SKM-1 treated with dmso at 0.1 percent for 144 hours (cell line): ENCODE results near the gene DNAH2.

Source experiments
- DNase-seq: peaks from one replicate; lab custom pipeline; 2025; ENCODE audit not compliant: unreplicated experiment; lab: John Stamatoyannopoulos, UW

DNAH2 gene

GRCh38 chr17:7817643-7817964 is 100.1 kb downstream of the DNAH2 start:
- DNase-seq: no peak

DNA sequence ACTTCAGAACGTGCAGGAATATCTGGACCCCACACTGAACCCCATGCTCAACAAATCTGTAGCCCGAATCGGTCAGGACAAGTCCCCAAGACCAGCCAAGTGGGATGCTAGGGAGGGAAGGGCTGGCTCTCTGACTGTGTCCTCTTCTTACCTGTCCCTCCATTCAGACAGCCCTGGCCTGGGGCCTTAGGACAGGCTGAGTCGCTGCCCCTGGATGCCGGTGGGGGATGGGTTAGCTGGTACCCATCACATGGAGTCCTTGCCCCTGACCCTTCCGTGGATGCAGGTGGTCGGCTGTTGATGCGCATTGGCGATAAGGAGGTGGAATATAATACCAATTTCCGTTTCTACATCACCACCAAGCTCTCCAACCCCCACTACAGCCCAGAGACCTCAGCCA is 100.5 kb downstream of the DNAH2 start:
- DNase-seq: no peak

DNA sequence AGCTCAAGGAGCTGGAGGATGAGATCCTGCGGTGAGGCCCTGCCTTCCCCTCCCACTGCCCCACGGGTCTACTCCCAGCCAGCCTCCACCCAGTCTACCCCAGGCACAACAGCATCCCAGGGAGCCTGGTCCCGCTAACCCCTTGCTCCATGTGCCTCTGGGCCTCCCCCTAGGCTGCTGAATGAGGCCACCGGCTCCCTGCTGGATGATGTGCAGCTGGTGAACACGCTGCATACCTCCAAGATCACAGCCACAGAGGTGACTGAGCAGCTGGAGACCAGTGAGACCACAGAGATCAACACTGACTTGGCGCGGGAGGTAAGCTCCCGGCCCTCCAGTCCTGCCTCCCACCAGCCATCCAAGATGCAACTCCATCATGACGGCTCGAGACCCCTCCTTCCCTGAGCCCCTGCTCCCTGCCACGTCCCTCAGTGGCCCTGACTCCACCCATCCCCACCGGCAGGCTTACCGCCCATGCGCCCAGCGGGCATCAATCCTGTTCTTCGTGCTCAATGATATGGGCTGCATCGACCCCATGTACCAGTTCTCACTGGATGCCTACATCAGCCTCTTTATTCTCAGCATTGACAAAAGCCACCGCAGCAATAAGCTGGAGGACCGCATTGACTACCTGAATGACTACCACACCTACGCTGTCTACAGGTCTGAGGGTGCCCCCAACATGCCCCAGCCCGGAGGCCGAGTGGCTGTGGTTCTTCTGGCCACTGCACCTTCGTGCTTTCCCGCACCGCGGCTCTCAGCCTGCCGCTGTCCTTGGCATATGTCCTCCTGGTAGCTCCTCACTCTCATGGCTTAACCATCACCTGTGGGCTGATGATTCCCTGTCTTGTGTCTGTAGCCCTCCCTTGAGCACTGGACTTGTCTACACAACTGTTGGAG is 101.5 kb downstream of the DNAH2 start:
- DNase-seq: no peak

- no peak for DNase-seq
Measured at GRCh38 chr17:7820231-7820630, 102.7 kb downstream of the DNAH2 start.

GRCh38 chr17:7822126-7822525 is 104.6 kb downstream of the DNAH2 start:
- no peak for DNase-seq

DNA sequence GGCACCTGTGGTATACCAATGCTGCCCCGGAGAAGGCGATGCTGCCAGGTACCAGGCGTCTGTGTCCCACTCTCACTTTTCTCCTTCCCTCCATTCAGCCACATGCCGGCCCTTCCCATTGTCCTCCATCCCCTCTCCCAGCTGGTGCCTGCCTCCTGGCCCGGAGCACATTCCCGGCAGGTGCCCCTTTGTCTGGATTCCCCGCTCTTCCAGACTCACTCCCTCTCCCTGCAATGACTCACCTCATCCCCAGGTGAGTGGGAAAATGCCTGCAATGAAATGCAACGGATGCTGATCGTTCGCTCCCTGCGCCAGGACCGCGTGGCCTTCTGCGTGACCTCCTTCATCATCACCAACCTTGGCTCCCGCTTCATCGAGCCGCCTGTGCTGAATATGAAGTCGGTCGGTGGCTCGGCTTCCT is 106.0 kb downstream of the DNAH2 start:
- no peak for DNase-seq

- DNase-seq: no peak
Measured at GRCh38 chr17:7824021-7824924, 106.7 kb downstream of the DNAH2 start.

DNA sequence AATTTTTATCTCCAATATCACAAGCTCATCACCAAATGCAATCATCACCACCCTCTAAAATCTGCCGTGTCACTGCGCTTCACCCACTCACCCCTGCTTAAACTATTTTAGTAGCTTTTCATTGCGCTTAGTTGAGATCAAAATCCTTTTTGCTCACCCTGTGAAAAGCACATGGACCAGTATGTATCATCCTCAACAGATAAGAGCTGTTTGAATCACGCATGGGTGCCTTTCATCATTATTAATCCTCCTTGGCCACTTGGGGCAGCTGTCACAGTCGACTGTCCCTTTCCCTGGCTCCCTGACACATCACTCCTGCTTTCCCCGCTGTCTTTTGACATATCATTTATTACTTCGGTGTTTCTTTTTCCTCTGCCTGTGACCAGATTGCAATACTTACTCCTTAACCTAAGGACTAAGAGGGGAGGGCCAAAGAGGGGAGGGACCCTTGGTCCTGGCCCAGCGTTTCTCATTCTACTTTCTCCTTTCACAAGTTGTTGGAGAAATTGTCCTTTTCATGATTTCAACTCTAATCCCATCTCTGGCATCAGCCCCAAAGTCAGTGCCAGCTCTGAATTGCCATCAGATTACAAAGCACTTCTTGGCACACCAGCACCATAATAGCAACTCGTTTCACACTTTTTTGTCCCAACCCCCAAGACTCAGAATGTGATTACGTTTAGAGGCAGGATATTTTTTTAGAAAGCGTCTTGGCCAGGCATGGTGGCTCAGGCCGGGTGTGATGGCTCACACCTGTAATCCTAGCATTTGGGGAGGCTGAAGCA is 107.9 kb downstream of the DNAH2 start:
- no peak for DNase-seq

- no peak for DNase-seq
Measured at GRCh38 chr17:7830616-7831015, 113.1 kb downstream of the DNAH2 start.

- DNase-seq: no peak
Measured at GRCh38 chr17:7831233-7831632, 113.7 kb downstream of the DNAH2 start.

- no peak for DNase-seq
Measured at GRCh38 chr17:7832431-7832830, 114.9 kb downstream of the DNAH2 start.

GRCh38 chr17:7833011-7833794 is 115.7 kb downstream of the DNAH2 start:
- no peak for DNase-seq

GRCh38 chr17:7833795-7834541 is 116.4 kb downstream of the DNAH2 start, which contains the start of gene KDM6B:
Gene KDM6B (plus strand): TSS chr17:7834217. CDS start chr17:7845555, 11,338 bp downstream.
- DNase-seq: peak; percentile 69

- peak; percentile 8 for DNase-seq
Measured at GRCh38 chr17:7834542-7834956, 117.0 kb downstream of the DNAH2 start.

GRCh38 chr17:7834957-7835813 is 117.6 kb downstream of the DNAH2 start:
- peak; percentile 83 for DNase-seq

DNA sequence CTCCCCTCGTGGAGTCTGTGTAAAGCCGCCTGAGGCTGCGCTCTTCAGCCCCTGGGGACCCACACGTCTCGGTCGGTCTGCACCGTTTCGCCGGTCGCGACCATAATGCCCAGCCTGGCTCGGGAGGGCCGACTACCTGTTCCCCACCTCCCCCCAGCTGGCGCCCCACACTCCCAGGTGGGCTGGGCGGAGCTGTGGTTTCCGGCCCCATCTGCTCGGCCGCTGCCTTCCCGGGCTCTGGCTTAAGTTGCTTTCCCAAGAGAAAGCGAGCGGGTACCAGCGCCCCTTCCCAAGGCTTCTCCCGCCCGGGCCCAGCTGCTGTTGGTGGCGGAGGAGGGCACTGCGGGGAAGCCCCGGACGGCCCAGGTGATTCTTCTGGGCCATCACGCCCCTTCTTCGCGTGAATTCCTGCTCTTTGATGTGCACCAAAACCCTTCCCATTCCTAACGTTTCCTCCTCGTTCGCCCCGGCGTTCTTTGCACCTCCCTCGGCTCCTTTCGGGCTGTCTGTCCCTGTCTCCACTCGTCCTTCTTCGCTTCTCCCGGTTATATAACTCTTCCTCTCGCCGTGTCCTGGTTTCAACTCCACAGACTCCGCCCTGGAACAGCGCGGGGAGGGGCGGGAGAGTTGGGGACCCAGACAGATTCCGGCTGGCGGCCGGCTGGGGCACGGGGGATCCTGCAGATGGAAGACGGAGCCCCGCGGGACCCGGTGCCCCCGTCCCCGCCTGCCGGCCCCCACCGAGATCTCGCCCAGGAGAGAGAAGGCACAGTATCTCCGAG is 118.5 kb downstream of the DNAH2 start:
- no peak for DNase-seq

GRCh38 chr17:7836596-7837407 is 119.3 kb downstream of the DNAH2 start:
- peak; percentile 72 for DNase-seq
